HG03175 (cell line): Measurements from ENCODE around the gene KIRREL1.
"Not testable (repeated sequence)": the region's sequence is repeated elsewhere in the genome, so short reads cannot be mapped to it uniquely, and the experiment has no call there.

Experiments used
- ATAC-seq: cut with Tn5 transposase; IDR thresholded peaks from one replicate; pipeline ENCODE4 v1.9.1; 2021; ENCODE audit warnings: mild to moderate bottlenecking, moderate library complexity; ENCODE audit not compliant: unreplicated experiment

Gene KIRREL1

DNA sequence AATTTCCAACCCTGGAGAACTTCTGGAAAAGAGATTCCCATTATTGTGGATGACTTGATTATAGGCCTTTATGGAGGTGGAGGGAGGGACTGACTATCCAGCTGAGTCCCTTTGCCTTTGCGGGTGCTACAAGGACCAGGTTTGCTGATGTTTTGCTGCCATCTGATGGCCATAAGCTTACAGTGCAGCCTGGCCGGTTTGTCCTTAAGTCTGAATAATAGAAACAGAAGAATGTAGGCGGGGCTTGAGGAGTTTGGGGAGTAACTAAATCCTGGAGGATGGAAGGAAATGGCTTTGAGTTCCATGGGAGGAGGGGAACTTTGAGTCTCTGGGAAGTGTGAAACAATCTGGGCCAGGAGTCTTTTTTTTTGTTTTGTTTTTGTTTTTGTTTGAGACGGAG is 131.6 kb downstream of the KIRREL1 start:
- ATAC-seq = peak; percentile 82

DNA sequence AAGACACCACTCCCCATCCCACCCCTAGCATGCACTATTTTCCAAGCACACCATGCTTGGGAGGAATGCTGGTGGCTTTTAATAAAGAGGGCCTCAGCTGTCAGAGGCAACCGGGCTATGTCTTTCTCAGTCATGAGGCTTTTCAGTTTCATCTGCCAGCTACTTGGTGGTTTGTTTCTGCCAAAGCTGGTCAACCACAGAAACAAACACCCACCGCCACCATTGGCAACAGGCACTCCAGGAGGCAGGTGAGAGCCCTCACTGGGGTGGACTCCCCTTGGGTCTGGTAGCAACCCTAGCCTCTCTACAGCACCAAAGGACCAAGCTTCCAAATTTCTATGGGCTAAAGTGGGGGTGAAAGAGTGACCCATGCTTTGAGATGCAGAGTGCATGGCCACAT is 133.0 kb downstream of the KIRREL1 start:
- ATAC-seq = peak; percentile 49

DNA sequence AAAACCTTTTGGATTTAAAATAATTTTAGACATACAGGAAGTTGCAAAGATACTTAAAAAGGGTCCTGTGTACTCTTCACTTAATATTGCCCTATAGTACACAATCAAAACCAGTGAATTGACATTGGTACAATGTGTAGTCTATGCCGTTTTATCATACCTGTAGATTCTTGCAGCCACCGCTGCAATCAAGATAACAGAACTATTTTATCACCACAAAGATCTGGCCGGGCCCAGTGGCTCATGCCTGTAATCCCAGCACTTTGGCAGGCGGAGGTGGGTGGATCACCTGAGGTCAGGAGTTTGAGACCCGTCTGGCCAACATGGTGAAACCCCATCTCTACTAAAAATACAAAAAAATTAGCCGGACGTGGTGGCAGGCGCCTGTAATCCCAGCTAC is 135.1 kb downstream of the KIRREL1 start:
- ATAC-seq = not testable (repeated sequence)

DNA sequence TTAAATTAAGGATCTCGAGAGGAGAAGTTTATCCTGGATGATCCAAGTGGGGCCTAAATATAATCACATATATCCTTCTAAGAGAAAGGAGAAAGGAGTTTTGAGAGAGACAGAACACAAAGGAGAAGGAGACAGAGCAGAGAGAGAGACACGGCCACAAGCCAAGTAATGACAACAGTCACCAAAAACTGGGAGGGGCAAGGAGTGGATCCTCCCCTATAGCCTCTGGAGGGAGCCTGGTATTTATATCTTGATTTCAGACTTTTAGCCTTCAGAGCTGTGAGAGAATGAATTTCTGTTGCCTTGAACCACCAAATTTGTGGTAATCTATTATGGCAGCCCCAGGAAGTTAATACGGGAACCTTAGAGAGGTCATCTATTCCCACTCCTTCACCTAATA is 137.8 kb downstream of the KIRREL1 start:
- ATAC-seq = no peak

DNA sequence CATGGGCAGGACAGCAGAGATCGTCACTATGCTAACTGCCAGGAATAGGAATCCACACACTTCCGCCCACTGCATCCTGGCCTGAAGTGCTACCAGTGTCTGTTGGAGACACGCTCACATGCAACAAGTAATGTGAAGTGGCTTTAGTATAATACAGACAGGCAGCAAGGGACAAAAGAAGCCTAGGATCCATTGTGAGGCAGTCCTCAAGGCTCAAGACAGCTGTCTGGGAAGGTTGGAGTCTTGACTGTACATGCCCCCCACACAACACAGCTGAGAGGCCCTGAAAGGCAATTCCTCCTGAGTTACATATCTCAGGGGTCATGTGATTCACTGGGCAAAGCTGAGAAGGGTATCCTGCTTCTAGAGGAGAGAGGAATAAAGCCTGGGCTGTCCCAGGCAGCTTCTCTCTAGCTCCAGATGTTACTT is 147.3 kb downstream of the KIRREL1 start:
- no peak for ATAC-seq

DNA sequence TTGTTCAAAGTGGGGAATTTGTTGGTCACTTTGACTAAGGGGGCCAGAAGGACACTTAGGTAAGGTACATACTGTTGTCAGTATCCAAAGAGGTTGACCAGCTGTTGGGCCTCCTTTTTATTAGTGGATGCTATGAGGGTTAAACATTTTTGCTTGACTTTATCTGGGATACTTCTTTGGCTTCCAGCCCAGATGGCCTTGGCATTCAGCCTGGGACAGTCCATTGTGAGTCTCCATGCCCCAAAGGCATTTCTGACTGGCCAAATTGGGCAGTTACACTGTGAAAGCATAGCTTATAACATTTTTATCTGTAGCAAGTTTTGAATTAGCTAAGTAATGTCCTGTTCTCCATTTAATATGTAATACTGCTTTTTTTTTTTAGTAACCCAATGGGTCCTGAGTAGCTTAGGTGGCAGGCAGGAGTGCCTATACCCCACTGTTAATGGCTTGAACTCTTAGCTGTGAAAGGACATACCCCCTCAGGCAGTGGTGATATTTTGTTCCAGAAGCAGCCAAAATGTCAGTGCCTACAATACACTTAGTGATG is 151.8 kb downstream of the KIRREL1 start:
- ATAC-seq = no peak

DNA sequence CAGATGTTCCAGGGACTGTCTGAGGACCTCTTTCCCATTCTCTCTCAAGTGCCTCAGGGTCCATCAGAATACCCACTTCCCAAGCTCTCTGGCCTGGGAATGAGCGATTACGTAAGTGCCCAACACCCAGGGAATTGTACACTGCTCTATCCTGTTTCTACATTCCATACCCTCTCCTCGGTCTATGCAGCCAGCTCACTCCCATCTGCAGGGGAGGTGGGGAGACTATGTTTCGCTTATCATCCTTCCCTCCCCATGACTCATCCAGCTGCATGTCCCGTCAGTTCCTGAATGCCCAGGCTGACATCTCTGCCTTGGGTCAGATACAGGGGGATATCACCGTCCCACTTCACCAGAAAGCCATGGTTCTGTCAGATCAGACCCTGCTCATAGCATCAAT is 152.7 kb downstream of the KIRREL1 start:
- ATAC-seq = no peak

- no peak for ATAC-seq
Observed at GRCh38 chr1:158146739-158147138, 153.3 kb downstream of the KIRREL1 start.

DNA sequence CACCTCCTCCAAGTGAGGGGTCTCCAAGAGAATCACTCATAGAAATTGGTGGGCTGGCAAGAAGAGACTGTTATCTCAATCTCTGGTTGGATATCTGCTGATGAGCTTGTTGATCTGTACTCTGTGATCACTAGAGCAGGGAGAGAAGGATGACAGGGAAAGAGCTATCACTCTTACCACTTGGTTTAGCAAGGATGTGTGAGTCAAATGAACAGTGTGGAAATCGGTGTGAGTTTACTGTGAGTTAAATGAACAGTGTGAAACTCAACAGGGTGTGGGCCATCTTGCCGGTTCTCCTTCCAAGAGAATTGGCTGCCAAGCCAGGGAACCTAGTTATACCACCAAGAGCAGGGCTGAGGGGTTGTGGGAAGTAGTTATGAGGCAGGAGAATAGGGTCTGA is 154.0 kb downstream of the KIRREL1 start:
- ATAC-seq = no peak

GRCh38 chr1:158147869-158148268 is 154.4 kb downstream of the KIRREL1 start:
- no peak for ATAC-seq

- no peak for ATAC-seq
Observed at GRCh38 chr1:158148468-158148867, 155.0 kb downstream of the KIRREL1 start.

GRCh38 chr1:158149175-158149574 is 155.7 kb downstream of the KIRREL1 start:
- ATAC-seq = peak; percentile 15
